GM19099 (cell line): ENCODE measurements around the gene CEP112.

Source experiments
- POLR2A ChIP-seq: IDR thresholded peaks from 3 replicates; pipeline ENCODE4 v1.6.1; 2011; ENCODE audit warnings: low read depth; ENCODE audit not compliant: insufficient read length; ENCODE audit errors: extremely low read depth

CEP112 gene

GRCh38 chr17:65895969-65896368, 296.0 kb downstream of the CEP112 start:
- TF ChIP-seq POLR2A, result no peak

- TF ChIP-seq POLR2A, result no peak
These were observed 298.1 kb downstream of the CEP112 start for GRCh38 chr17:65893692-65894279.

GRCh38 chr17:65892912-65893377, 299.0 kb downstream of the CEP112 start:
- TF ChIP-seq POLR2A, result no peak

GRCh38 chr17:65891231-65891735, 300.6 kb downstream of the CEP112 start:
- TF ChIP-seq POLR2A, result no peak

GRCh38 chr17:65888649-65889048, 303.3 kb downstream of the CEP112 start:
- TF ChIP-seq POLR2A, result no peak

- no peak for TF ChIP-seq POLR2A
These were observed 305.4 kb downstream of the CEP112 start for GRCh38 chr17:65886315-65887245.

- no peak for TF ChIP-seq POLR2A
These were observed 306.2 kb downstream of the CEP112 start for GRCh38 chr17:65885541-65886312.

GRCh38 chr17:65876985-65877384, 314.9 kb downstream of the CEP112 start:
- no peak for TF ChIP-seq POLR2A

- TF ChIP-seq POLR2A, result no peak
These were observed 323.1 kb downstream of the CEP112 start for GRCh38 chr17:65868881-65869280.

GRCh38 chr17:65867014-65867413, 324.9 kb downstream of the CEP112 start:
- TF ChIP-seq POLR2A, result no peak

- TF ChIP-seq POLR2A, result no peak
These were observed 326.1 kb downstream of the CEP112 start for GRCh38 chr17:65865715-65866425.

GRCh38 chr17:65864394-65864793, 327.5 kb downstream of the CEP112 start:
- no peak for TF ChIP-seq POLR2A

- no peak for TF ChIP-seq POLR2A
These were observed 334.2 kb downstream of the CEP112 start for GRCh38 chr17:65857718-65858117.

GRCh38 chr17:65856865-65857264, 335.1 kb downstream of the CEP112 start:
- no peak for TF ChIP-seq POLR2A
